GM23338 (cell line): Measurements from ENCODE around the gene IQCM. TPM values are rescaled to one million over a fixed set of nuclear protein-coding genes. Genes with fewer than 3 reads are reported as not detected.

Experiments
- ATAC-seq: fragments of 200-7000 bp; cut with Tn5 transposase; 3 replicates; pipeline ENCODE4 v1.9.1; 2020
- DNase-seq: peaks from one replicate; pipeline ENCODE4 v3.0.0-alpha.2; 2015; ENCODE audit warnings: low spot score
- H2AFZ ChIP-seq: fragments of 200-600 bp; sonication (generic); 2 replicates; pipeline ENCODE4 v1.8.0; 2016; ENCODE audit warnings: antibody characterized with exemption, mild to moderate bottlenecking, moderate library complexity
- H3F3A ChIP-seq: fragments of 200-600 bp; sonication (generic); replicated peaks from 2 replicates; pipeline ENCODE4 v1.8.0; 2017; ENCODE audit warnings: antibody characterized with exemption, mixed run types, low read depth
- H3K27ac ChIP-seq: fragments of 200-600 bp; sonication (generic); 2 replicates; pipeline ENCODE4 v1.6.1; 2016; ENCODE audit warnings: low read depth
- H3K27me3 ChIP-seq: fragments of 200-600 bp; sonication (generic); 2 replicates; pipeline ENCODE4 v1.8.0; 2016; ENCODE audit warnings: mild to moderate bottlenecking, mixed run types, moderate library complexity; ENCODE audit not compliant: insufficient read depth
- H3K36me3 ChIP-seq: fragments of 200-600 bp; sonication (generic); 2 replicates; pipeline ENCODE4 v1.8.0; 2016; ENCODE audit warnings: mild to moderate bottlenecking; ENCODE audit not compliant: insufficient read depth
- H3K4me1 ChIP-seq: fragments of 200-600 bp; sonication (generic); 2 replicates; pipeline ENCODE4 v1.8.0; 2016; ENCODE audit warnings: mild to moderate bottlenecking, moderate library complexity; ENCODE audit not compliant: insufficient read depth
- H3K4me2 ChIP-seq: fragments of 200-600 bp; sonication (generic); 2 replicates; pipeline ENCODE4 v1.7.1; 2017; ENCODE audit warnings: mixed run types
- H3K4me3 ChIP-seq: fragments of 200-600 bp; sonication (generic); 2 replicates; pipeline ENCODE4 v1.6.1; 2016; ENCODE audit warnings: mixed run types
- H3K79me2 ChIP-seq: fragments of 200-600 bp; sonication (generic); replicated peaks from 2 replicates; pipeline ENCODE4 v1.8.0; 2017; ENCODE audit warnings: mild to moderate bottlenecking; ENCODE audit not compliant: insufficient read depth
- H3K9me2 ChIP-seq: fragments of 200-600 bp; sonication (generic); 2 replicates; pipeline ENCODE4 v1.8.0; 2017; ENCODE audit not compliant: insufficient read depth
- H4K20me1 ChIP-seq: fragments of 200-600 bp; sonication (generic); replicated peaks from 2 replicates; pipeline ENCODE4 v1.8.0; 2017; ENCODE audit warnings: mild to moderate bottlenecking; ENCODE audit not compliant: insufficient read depth
- H3K27ac Mint-ChIP-seq: 2 replicates; pipeline ENCODE4 v1.8.0; 2020; ENCODE audit warnings: inconsistent platforms, mild to moderate bottlenecking, moderate library complexity, mixed read lengths
- H3K27me3 Mint-ChIP-seq: 3 replicates; pipeline ENCODE4 v1.8.0; 2022; ENCODE audit warnings: low read depth, mild to moderate bottlenecking, moderate library complexity, mixed read lengths, inconsistent platforms; ENCODE audit not compliant: insufficient read depth, poor library complexity
- H3K36me3 Mint-ChIP-seq: 3 replicates; pipeline ENCODE4 v1.8.0; 2021; ENCODE audit warnings: low read depth, mild to moderate bottlenecking, inconsistent platforms, moderate library complexity, mixed read lengths
- H3K4me1 Mint-ChIP-seq: 3 replicates; pipeline ENCODE4 v1.8.0; 2020; ENCODE audit warnings: mild to moderate bottlenecking, inconsistent platforms, mixed read lengths
- H3K4me3 Mint-ChIP-seq: 3 replicates; pipeline ENCODE4 v1.8.0; 2021; ENCODE audit warnings: moderate library complexity, mild to moderate bottlenecking, inconsistent platforms, mixed read lengths
- H3K9me3 Mint-ChIP-seq: 3 replicates; pipeline ENCODE4 v1.8.0; 2020; ENCODE audit warnings: moderate library complexity, mild to moderate bottlenecking, inconsistent platforms, mixed read lengths
- CREB1 ChIP-seq: fragments of 250-450 bp; sonication (Bioruptor Pico); IDR thresholded peaks from 2 replicates; pipeline ENCODE4 v1.5.0; 2020; ENCODE audit warnings: low read depth, mild to moderate bottlenecking, moderate library complexity
- EZH2 ChIP-seq: fragments of 200-600 bp; sonication (generic); IDR thresholded peaks from one replicate; pipeline ENCODE4 v1.8.0; 2017; ENCODE audit warnings: antibody characterized with exemption, mild to moderate bottlenecking, low read depth; ENCODE audit not compliant: unreplicated experiment
- EZH2phosphoT487 ChIP-seq: fragments of 200-600 bp; sonication (generic); IDR thresholded peaks from one replicate; pipeline ENCODE4 v1.8.1; 2018; ENCODE audit warnings: antibody characterized with exemption; ENCODE audit not compliant: unreplicated experiment
- POLR2AphosphoS5 ChIP-seq: IDR thresholded peaks from 2 replicates; pipeline ENCODE4 v1.6.1; 2016; ENCODE audit warnings: antibody characterized with exemption, low read depth
- ZNF114 ChIP-seq: fragments of 250-450 bp; sonication (Bioruptor Pico); IDR thresholded peaks from 2 replicates; pipeline ENCODE4 v1.5.0; 2020; ENCODE audit warnings: mild to moderate bottlenecking, moderate library complexity
- ZNF331 ChIP-seq: fragments of 250-450 bp; sonication (Bioruptor Pico); IDR thresholded peaks from 2 replicates; pipeline ENCODE4 v1.5.0; 2020; ENCODE audit warnings: low read depth, mild to moderate bottlenecking, moderate library complexity
- polyA plus RNA-seq: library from polyadenylated mRNA; unstranded; fragments of >200 nt; fragmentation: Nextera tagmentation; extraction: Ambion mirVana; gene quantifications from 2 replicates; pipeline ENCODE4 v1.2.1, GENCODE V29; 2016
- total RNA-seq: library from RNA; depleted of rRNA; stranded (reverse); fragments of >200 nt; shearing (Covaris generic); gene quantifications from 2 replicates; pipeline ENCODE4 v1.2.3, GENCODE V29; 2014
- TF ChIP-seq, protein P1 (sequence below): fragments of 250-450 bp; sonication (Bioruptor Pico); IDR thresholded peaks from 2 replicates; pipeline ENCODE4 v1.5.0; 2020; ENCODE audit warnings: mild to moderate bottlenecking, moderate library complexity
- TF ChIP-seq, protein P2 (sequence below), 2 experiments: fragments of 200-600 bp in 1 of 2; sonication (generic) in 1 of 2; conservative IDR thresholded peaks; 2 replicates each; pipeline versions ENCODE4 v1.5.1 to v1.6.1; 2016 to 2017; ENCODE audit warnings: antibody characterized with exemption in 2 of 2, low read depth in 2 of 2, mild to moderate bottlenecking in 2 of 2, moderate library complexity in 1 of 2

The IQCM gene
- total and polyA plus RNA-seq, 2 experiments from 2014 or later: not detected

- TF ChIP-seq, protein P1, sequence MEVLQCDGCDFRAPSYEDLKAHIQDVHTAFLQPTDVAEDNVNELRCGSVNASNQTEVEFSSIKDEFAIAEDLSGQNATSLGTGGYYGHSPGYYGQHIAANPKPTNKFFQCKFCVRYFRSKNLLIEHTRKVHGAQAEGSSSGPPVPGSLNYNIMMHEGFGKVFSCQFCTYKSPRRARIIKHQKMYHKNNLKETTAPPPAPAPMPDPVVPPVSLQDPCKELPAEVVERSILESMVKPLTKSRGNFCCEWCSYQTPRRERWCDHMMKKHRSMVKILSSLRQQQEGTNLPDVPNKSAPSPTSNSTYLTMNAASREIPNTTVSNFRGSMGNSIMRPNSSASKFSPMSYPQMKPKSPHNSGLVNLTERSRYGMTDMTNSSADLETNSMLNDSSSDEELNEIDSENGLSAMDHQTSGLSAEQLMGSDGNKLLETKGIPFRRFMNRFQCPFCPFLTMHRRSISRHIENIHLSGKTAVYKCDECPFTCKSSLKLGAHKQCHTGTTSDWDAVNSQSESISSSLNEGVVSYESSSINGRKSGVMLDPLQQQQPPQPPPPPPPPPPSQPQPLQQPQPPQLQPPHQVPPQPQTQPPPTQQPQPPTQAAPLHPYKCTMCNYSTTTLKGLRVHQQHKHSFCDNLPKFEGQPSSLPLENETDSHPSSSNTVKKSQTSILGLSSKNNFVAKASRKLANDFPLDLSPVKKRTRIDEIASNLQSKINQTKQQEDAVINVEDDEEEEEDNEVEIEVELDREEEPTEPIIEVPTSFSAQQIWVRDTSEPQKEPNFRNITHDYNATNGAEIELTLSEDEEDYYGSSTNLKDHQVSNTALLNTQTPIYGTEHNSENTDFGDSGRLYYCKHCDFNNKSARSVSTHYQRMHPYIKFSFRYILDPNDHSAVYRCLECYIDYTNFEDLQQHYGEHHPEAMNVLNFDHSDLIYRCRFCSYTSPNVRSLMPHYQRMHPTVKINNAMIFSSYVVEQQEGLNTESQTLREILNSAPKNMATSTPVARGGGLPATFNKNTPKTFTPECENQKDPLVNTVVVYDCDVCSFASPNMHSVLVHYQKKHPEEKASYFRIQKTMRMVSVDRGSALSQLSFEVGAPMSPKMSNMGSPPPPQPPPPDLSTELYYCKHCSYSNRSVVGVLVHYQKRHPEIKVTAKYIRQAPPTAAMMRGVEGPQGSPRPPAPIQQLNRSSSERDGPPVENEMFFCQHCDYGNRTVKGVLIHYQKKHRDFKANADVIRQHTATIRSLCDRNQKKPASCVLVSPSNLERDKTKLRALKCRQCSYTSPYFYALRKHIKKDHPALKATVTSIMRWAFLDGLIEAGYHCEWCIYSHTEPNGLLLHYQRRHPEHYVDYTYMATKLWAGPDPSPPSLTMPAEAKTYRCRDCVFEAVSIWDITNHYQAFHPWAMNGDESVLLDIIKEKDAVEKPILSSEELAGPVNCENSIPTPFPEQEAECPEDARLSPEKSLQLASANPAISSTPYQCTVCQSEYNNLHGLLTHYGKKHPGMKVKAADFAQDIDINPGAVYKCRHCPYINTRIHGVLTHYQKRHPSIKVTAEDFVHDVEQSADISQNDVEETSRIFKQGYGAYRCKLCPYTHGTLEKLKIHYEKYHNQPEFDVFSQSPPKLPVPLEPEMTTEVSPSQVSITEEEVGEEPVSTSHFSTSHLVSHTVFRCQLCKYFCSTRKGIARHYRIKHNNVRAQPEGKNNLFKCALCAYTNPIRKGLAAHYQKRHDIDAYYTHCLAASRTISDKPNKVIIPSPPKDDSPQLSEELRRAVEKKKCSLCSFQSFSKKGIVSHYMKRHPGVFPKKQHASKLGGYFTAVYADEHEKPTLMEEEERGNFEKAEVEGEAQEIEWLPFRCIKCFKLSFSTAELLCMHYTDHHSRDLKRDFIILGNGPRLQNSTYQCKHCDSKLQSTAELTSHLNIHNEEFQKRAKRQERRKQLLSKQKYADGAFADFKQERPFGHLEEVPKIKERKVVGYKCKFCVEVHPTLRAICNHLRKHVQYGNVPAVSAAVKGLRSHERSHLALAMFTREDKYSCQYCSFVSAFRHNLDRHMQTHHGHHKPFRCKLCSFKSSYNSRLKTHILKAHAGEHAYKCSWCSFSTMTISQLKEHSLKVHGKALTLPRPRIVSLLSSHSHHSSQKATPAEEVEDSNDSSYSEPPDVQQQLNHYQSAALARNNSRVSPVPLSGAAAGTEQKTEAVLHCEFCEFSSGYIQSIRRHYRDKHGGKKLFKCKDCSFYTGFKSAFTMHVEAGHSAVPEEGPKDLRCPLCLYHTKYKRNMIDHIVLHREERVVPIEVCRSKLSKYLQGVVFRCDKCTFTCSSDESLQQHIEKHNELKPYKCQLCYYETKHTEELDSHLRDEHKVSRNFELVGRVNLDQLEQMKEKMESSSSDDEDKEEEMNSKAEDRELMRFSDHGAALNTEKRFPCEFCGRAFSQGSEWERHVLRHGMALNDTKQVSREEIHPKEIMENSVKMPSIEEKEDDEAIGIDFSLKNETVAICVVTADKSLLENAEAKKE (CRISPR knock-in tag): no peak
- no peak for TF ChIP-seq ZNF114 (CRISPR knock-in tag)
- no peak for TF ChIP-seq ZNF331 (CRISPR knock-in tag)
- no peak for TF ChIP-seq CREB1 (CRISPR knock-in tag)
- TF ChIP-seq, protein P2, sequence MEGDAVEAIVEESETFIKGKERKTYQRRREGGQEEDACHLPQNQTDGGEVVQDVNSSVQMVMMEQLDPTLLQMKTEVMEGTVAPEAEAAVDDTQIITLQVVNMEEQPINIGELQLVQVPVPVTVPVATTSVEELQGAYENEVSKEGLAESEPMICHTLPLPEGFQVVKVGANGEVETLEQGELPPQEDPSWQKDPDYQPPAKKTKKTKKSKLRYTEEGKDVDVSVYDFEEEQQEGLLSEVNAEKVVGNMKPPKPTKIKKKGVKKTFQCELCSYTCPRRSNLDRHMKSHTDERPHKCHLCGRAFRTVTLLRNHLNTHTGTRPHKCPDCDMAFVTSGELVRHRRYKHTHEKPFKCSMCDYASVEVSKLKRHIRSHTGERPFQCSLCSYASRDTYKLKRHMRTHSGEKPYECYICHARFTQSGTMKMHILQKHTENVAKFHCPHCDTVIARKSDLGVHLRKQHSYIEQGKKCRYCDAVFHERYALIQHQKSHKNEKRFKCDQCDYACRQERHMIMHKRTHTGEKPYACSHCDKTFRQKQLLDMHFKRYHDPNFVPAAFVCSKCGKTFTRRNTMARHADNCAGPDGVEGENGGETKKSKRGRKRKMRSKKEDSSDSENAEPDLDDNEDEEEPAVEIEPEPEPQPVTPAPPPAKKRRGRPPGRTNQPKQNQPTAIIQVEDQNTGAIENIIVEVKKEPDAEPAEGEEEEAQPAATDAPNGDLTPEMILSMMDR (conservative IDR thresholded peaks at IDR 0.05; ENCODE audit: low read depth in 2 of 2): no peak
- TF ChIP-seq EZH2phosphoT487: no peak
- TF ChIP-seq EZH2: no peak
- no peak for TF ChIP-seq POLR2AphosphoS5
These were observed 470.2 kb downstream of the IQCM start (continued) for GRCh38 chr4:149345424-149345823.

- Histone ChIP-seq H3K36me3 (no peaks in the 10 kb centered on the region), H2AFZ (no peak overlapping the region), H3K4me3 (no peak overlapping the region), H3F3A (no peaks in the 10 kb centered on the region), H3K27ac (no peak overlapping the region), H3K9me2 (no peaks in the 10 kb centered on the region; the same call in 1 of the 2 replicates), H3K27me3 (no peaks in the 10 kb centered on the region), H3K4me2 (no peak overlapping the region), H4K20me1 (no peaks in the 10 kb centered on the region), H3K79me2 (no peaks in the 10 kb centered on the region), H3K4me1 (no peaks in the 10 kb centered on the region)
- peaks cover 4% of the 10 kb centered on the region; the same call in 1 of the 3 replicates for H3K9me3 Mint-ChIP-seq
- H3K4me1 Mint-ChIP-seq: no peaks in the 10 kb centered on the region
- H3K27me3 Mint-ChIP-seq: no peaks in the 10 kb centered on the region
- no peak for DNase-seq
- no peak overlapping the region for H3K27ac Mint-ChIP-seq
- H3K4me3 Mint-ChIP-seq: no peak overlapping the region
- TF ChIP-seq, protein P2 (conservative IDR thresholded peaks at IDR 0.05; ENCODE audit: low read depth in 2 of 2): no peak
- H3K36me3 Mint-ChIP-seq: no peaks in the 10 kb centered on the region
- ATAC-seq: no peak
These were observed 471.2 kb downstream of the IQCM start for GRCh38 chr4:149344436-149344835.
